HG02678 (cell line): ENCODE measurements around the gene LSS.
"Not testable (repeated sequence)": the region's sequence is repeated elsewhere in the genome, so short reads cannot be mapped to it uniquely, and the experiment has no call there.

Source experiments
- ATAC-seq: cut with Tn5 transposase; IDR thresholded peaks from one replicate; pipeline ENCODE4 v1.9.1; 2021; ENCODE audit warnings: mild to moderate bottlenecking, moderate library complexity; ENCODE audit not compliant: unreplicated experiment

The LSS gene

GRCh38 chr21:46246345-46246744 is 17.8 kb upstream of the LSS start:
- no peak for ATAC-seq

- no peak for ATAC-seq
Observed at GRCh38 chr21:46245213-46245915, 16.8 kb upstream of the LSS start.

- no peak for ATAC-seq
Observed at GRCh38 chr21:46244602-46245001, 16.0 kb upstream of the LSS start.

GRCh38 chr21:46243960-46244361 is 15.4 kb upstream of the LSS start:
- no peak for ATAC-seq

- no peak for ATAC-seq
Observed at GRCh38 chr21:46243325-46243724, 14.8 kb upstream of the LSS start.

GRCh38 chr21:46241577-46241976 is 13.0 kb upstream of the LSS start:
- ATAC-seq: not testable (repeated sequence)

GRCh38 chr21:46239817-46240325 is 11.3 kb upstream of the LSS start:
- ATAC-seq: no peak

GRCh38 chr21:46237474-46237873 is 8.9 kb upstream of the LSS start:
- ATAC-seq: no peak

- no peak for ATAC-seq
Observed at GRCh38 chr21:46234436-46234950, 5.9 kb upstream of the LSS start.

- no peak for ATAC-seq
Observed at GRCh38 chr21:46229923-46230260, 1.3 kb upstream of the LSS start.

GRCh38 chr21:46229133-46229922 is 754 bp upstream of the LSS start:
- ATAC-seq: peak; percentile 29

GRCh38 chr21:46227811-46228344 is 696 bp downstream of the LSS start:
- ATAC-seq: no peak

- ATAC-seq: no peak
Observed at GRCh38 chr21:46226920-46227599, 1.5 kb downstream of the LSS start.

- ATAC-seq: no peak
Observed at GRCh38 chr21:46226146-46226545, 2.4 kb downstream of the LSS start.

- ATAC-seq: not testable (repeated sequence)
Observed at GRCh38 chr21:46223661-46224060, 4.9 kb downstream of the LSS start.

GRCh38 chr21:46223217-46223616 is 5.4 kb downstream of the LSS start:
- no peak for ATAC-seq

- ATAC-seq: no peak
Observed at GRCh38 chr21:46222436-46223116, 6.0 kb downstream of the LSS start.

- no peak for ATAC-seq
Observed at GRCh38 chr21:46221664-46222435, 6.7 kb downstream of the LSS start.

GRCh38 chr21:46220847-46221246 is 7.7 kb downstream of the LSS start:
- no peak for ATAC-seq

GRCh38 chr21:46220275-46220810 is 8.2 kb downstream of the LSS start:
- ATAC-seq: no peak
